BE2C (cell line): ENCODE data around the gene RPL11.

Experiments used
- DNase-seq: peaks from one replicate; pipeline ENCODE4 v3.0.0-alpha.2; 2020
- H3K27me3 ChIP-seq: fragments of 250-450 bp; sonication (Bioruptor Pico); 2 replicates; pipeline ENCODE4 v1.5.1; 2020; ENCODE audit warnings: mild to moderate bottlenecking
- H3K36me3 ChIP-seq: fragments of 250-450 bp; sonication (Bioruptor Pico); 2 replicates; pipeline ENCODE4 v1.5.1; 2020; ENCODE audit warnings: mild to moderate bottlenecking
- H3K4me1 ChIP-seq: fragments of 250-450 bp; sonication (Bioruptor Pico); 2 replicates; pipeline ENCODE4 v1.5.1; 2020
- H3K4me3 ChIP-seq: 2 replicates; pipeline ENCODE4 v1.5.1; 2011; ENCODE audit warnings: low read depth, low read length
- H3K9me3 ChIP-seq: fragments of 250-450 bp; sonication (Bioruptor Pico); 2 replicates; pipeline ENCODE4 v1.5.1; 2020
- CTCF ChIP-seq: IDR thresholded peaks from 2 replicates; pipeline ENCODE4 v1.5.1; 2012; ENCODE audit warnings: mild to moderate bottlenecking, low read depth, low read length

Gene RPL11

GRCh38 chr1:23699280-23700179, 7.9 kb downstream of the RPL11 start:
- Histone ChIP-seq H3K9me3 (no peaks in the 10 kb centered on the region), H3K36me3 (peaks cover 62% of the 10 kb centered on the region), H3K27me3 (no peaks in the 10 kb centered on the region), H3K4me3 (no peak overlapping the region), H3K4me1 (no peaks in the 10 kb centered on the region)
- TF ChIP-seq CTCF, result no peak
- DNase-seq, result no peak

- no peak overlapping the region for H3K4me3 ChIP-seq
Measured at GRCh38 chr1:23701310-23701709, 9.7 kb downstream of the RPL11 start.

GRCh38 chr1:23701996-23702395, 10.4 kb downstream of the RPL11 start:
- Histone ChIP-seq H3K27me3 (no peaks in the 10 kb centered on the region), H3K9me3 (no peaks in the 10 kb centered on the region), H3K4me3 (no peak overlapping the region), H3K4me1 (no peaks in the 10 kb centered on the region), H3K36me3 (peaks cover 38% of the 10 kb centered on the region)
- TF ChIP-seq CTCF, result no peak
- no peak for DNase-seq

More at GRCh38 chr1:23701310-23701709, 9.7 kb downstream of the RPL11 start:
- no peak for DNase-seq
- TF ChIP-seq CTCF, result no peak
- Histone ChIP-seq H3K36me3 (peaks cover 44% of the 10 kb centered on the region), H3K27me3 (no peaks in the 10 kb centered on the region), H3K4me1 (no peaks in the 10 kb centered on the region), H3K9me3 (no peaks in the 10 kb centered on the region)

GRCh38 chr1:23704834-23705495, 13.4 kb downstream of the RPL11 start:
- Histone ChIP-seq H3K27me3 (no peaks in the 10 kb centered on the region), H3K9me3 (no peaks in the 10 kb centered on the region), H3K36me3 (peaks cover 16% of the 10 kb centered on the region), H3K4me1 (no peaks in the 10 kb centered on the region), H3K4me3 (no peak overlapping the region)
- DNase-seq, result no peak
- no peak for TF ChIP-seq CTCF

- TF ChIP-seq CTCF, result no peak
Measured at GRCh38 chr1:23709229-23709628, 17.6 kb downstream of the RPL11 start.

GRCh38 chr1:23718482-23718881, 26.9 kb downstream of the RPL11 start:
- peak; percentile 57 for TF ChIP-seq CTCF
- peak; percentile 38 for DNase-seq
- no peaks in the 10 kb centered on the region for H3K27me3 ChIP-seq
- no peaks in the 10 kb centered on the region for H3K4me1 ChIP-seq
- no peak overlapping the region for H3K4me3 ChIP-seq
- no peaks in the 10 kb centered on the region for H3K36me3 ChIP-seq
- no peaks in the 10 kb centered on the region for H3K9me3 ChIP-seq

More at GRCh38 chr1:23709229-23709628, 17.6 kb downstream of the RPL11 start:
- no peaks in the 10 kb centered on the region; the same call in 1 of the 2 replicates for H3K36me3 ChIP-seq
- H3K4me3 ChIP-seq, result no peak overlapping the region
- H3K4me1 ChIP-seq, result no peaks in the 10 kb centered on the region
- no peaks in the 10 kb centered on the region for H3K9me3 ChIP-seq
- DNase-seq, result no peak
- no peaks in the 10 kb centered on the region for H3K27me3 ChIP-seq
